HepG2 (cell line): Measurements from ENCODE around the gene OLFM3. TPM values are rescaled to one million over a fixed set of nuclear protein-coding genes. Genes with fewer than 3 reads are reported as not detected.
A peak's percentile ranks its signal among the peaks of the same experiment; 100 is the strongest.

Experiments used
- ATAC-seq: fragments of 200-7000 bp; cut with Tn5 transposase; 3 replicates; pipeline ENCODE4 v1.9.1; 2020; ENCODE audit warnings: mild to moderate bottlenecking, moderate library complexity
- BruUV-seq: library from RNA; stranded (reverse); fragments of 400-500 nt; replicated peaks from 2 replicates; lab custom pipeline; 2021; lab: Mats Ljungman, UMichigan
- CTCF ChIA-PET: fragments of 300-600 bp; formaldehyde crosslinking; extraction: SDS; loops from one replicate; lab custom pipeline; 2021; ENCODE audit warnings: low total read pairs, inconsistent platforms, low intra/inter-chr PET ratio; lab: Yijun Ruan, JAX
- POLR2A ChIA-PET: fragments of 350-600 bp; sonication (Branson Sonifier 250); formaldehyde crosslinking; loops from one replicate; lab custom pipeline; 2020; ENCODE audit warnings: antibody characterized with exemption, inconsistent platforms; lab: Yijun Ruan, JAX
- DNase-seq: peaks from one replicate; pipeline ENCODE4 v3.0.0-alpha.2; 2015; ENCODE audit warnings: low spot score
- FAIRE-seq: peaks from 3 replicates; lab custom pipeline; 2011; peaks lifted over from hg19 to GRCh38; lab: Jason Lieb, UNC
- H2AFZ ChIP-seq: one replicate; pipeline ENCODE4 v1.6.1; 2011; ENCODE audit warnings: low read length, inconsistent platforms
- H3K27ac ChIP-seq: fragments of 300-600 bp; 3 replicates; pipeline ENCODE4 v1.8.0; 2011; ENCODE audit warnings: mixed run types, mild to moderate bottlenecking, mixed read lengths, low read length, inconsistent platforms; ENCODE audit not compliant: insufficient read depth; ENCODE audit errors: extremely low read length
- H3K27me3 ChIP-seq, 2 experiments: fragments of 200-600 bp in 1 of 2; 2 replicates in 1 of 2; 3 replicates in 1 of 2; pipeline versions ENCODE4 v1.6.0 to v1.8.0; 2011; ENCODE audit warnings: low read length in 2 of 2, mild to moderate bottlenecking in 2 of 2, moderate library complexity in 2 of 2, inconsistent platforms in 1 of 2; ENCODE audit not compliant: insufficient read depth in 2 of 2, control insufficient read depth in 1 of 2
- H3K36me3 ChIP-seq, 2 experiments: fragments of 200-600 bp in 1 of 2; replicated peaks in 1 of 2; 2 replicates in 1 of 2; 3 replicates in 1 of 2; pipeline versions ENCODE4 v1.5.1 to v1.8.0; 2011; ENCODE audit warnings: low read length in 2 of 2, inconsistent platforms in 1 of 2; ENCODE audit not compliant: insufficient read depth in 2 of 2, control insufficient read depth in 1 of 2
- H3K4me1 ChIP-seq: 2 replicates; pipeline ENCODE4 v1.5.1; 2012; ENCODE audit warnings: low read length, inconsistent platforms; ENCODE audit not compliant: insufficient read depth
- H3K4me2 ChIP-seq: 2 replicates; pipeline ENCODE4 v1.6.0; 2011; ENCODE audit warnings: low read depth, low read length, inconsistent platforms
- H3K4me3 ChIP-seq, 3 experiments: fragments of 200-600 bp in 1 of 3; sonication (generic), shearing (Covaris generic) in 1 of 3; replicated peaks in 1 of 3; 2 replicates each; pipeline ENCODE4 v1.5.1; 2011 to 2016; ENCODE audit warnings: low read length in 3 of 3, inconsistent platforms in 2 of 3, low read depth in 2 of 3, mild to moderate bottlenecking in 2 of 3, control low read depth in 1 of 3, mixed read lengths in 1 of 3; ENCODE audit not compliant: insufficient read depth in 1 of 3
- H3K79me2 ChIP-seq: one replicate; pipeline ENCODE4 v1.6.1; 2011; ENCODE audit warnings: low read length, inconsistent platforms; ENCODE audit not compliant: insufficient read depth
- H3K9ac ChIP-seq: 2 replicates; pipeline ENCODE4 v1.6.0; 2011; ENCODE audit warnings: mild to moderate bottlenecking, low read depth, low read length, inconsistent platforms; ENCODE audit not compliant: insufficient read depth
- H3K9me3 ChIP-seq: 2 replicates; pipeline ENCODE4 v1.5.1; 2012; ENCODE audit warnings: mild to moderate bottlenecking, low read length
- H4K20me1 ChIP-seq: 2 replicates; pipeline ENCODE4 v1.6.0; 2011; ENCODE audit warnings: inconsistent platforms, mild to moderate bottlenecking, low read length, moderate library complexity; ENCODE audit not compliant: insufficient read depth
- CTCF ChIP-seq: sonication (generic); formaldehyde crosslinking; IDR thresholded peaks from 2 replicates; pipeline ENCODE4 v1.5.0; 2020; ENCODE audit warnings: mild to moderate bottlenecking, missing genetic modification reagents, moderate library complexity
- ERF ChIP-seq: IDR thresholded peaks from 2 replicates; pipeline ENCODE4 v1.6.1; 2018; ENCODE audit warnings: missing biosample characterization, missing genetic modification reagents
- HDAC1 ChIP-seq: sonication (generic); formaldehyde crosslinking; IDR thresholded peaks from 2 replicates; pipeline ENCODE4 v1.5.1; 2020; ENCODE audit warnings: mild to moderate bottlenecking, missing genetic modification reagents
- MAFK ChIP-seq, 2 experiments: IDR thresholded peaks in 1 of 2; conservative IDR thresholded peaks in 1 of 2; 2 replicates each; pipeline ENCODE4 v1.6.1; 2011; ENCODE audit warnings: improper control_type of control experiment in 2 of 2, low read length in 2 of 2
- SMC3 ChIP-seq: IDR thresholded peaks from 2 replicates; pipeline ENCODE4 v1.6.1; 2011; ENCODE audit warnings: low read length, improper control_type of control experiment
- STAG1 ChIP-seq: sonication (generic); formaldehyde crosslinking; IDR thresholded peaks from 2 replicates; pipeline ENCODE4 v1.4.0; 2020; ENCODE audit warnings: missing genetic modification reagents
- ZBTB10 ChIP-seq: sonication (generic); formaldehyde crosslinking; IDR thresholded peaks from 2 replicates; pipeline ENCODE4 v1.4.0; 2020; ENCODE audit warnings: missing genetic modification reagents, borderline replicate concordance
- ZKSCAN1 ChIP-seq: fragments of 150-350 bp; IDR thresholded peaks from 2 replicates; pipeline ENCODE4 v1.6.1; 2014; ENCODE audit warnings: low read length
- ZNF335 ChIP-seq: sonication (generic); formaldehyde crosslinking; IDR thresholded peaks from 2 replicates; pipeline ENCODE4 v1.4.0; 2020; ENCODE audit warnings: missing genetic modification reagents
- ZNF768 ChIP-seq: sonication (generic); formaldehyde crosslinking; IDR thresholded peaks from 2 replicates; pipeline ENCODE4 v1.4.0; 2020; ENCODE audit warnings: missing genetic modification reagents
- WGBS: methylation state at CpG from one replicate; pipeline ENCODE4 v1.1.6; 2017; ENCODE audit warnings: low lambda C conversion rate; 5-methylcytosine and 5-hydroxymethylcytosine counted together
- in situ Hi-C: cut with HindIII; loops from 2 replicates; pipeline ENCODE4 v1.10.0; 2017; ENCODE audit warnings: low pct_unique_long_range_greater_than_20kb; ENCODE audit not compliant: extremely low pct_ligation_motif_present
- intact Hi-C: fragments of 100-400 bp; cut with micrococcal nuclease; formaldehyde crosslinking; loops from one replicate; pipeline ENCODE4 v1.10.0; 2022; ENCODE audit not compliant: unreplicated experiment
- polyA plus RNA-seq, 8 experiments: library from polyadenylated mRNA; depleted of rRNA in 3 of 8; stranded (reverse) in 7 of 8; unstranded in 1 of 8; fragments of >200 nt; fragmentation: Illumina TruSeq in 4 of 8; extraction: Trizol in 4 of 8; gene quantifications; 2 replicates each; pipeline versions ENCODE4 v1.2.1 to v1.2.3, GENCODE V29; 2011 to 2016; ENCODE audit warnings: low read depth in 4 of 8, missing spikeins in 1 of 8, mixed read lengths in 1 of 8; ENCODE audit not compliant: insufficient read depth in 1 of 8
- total RNA-seq, 5 experiments: library from RNA; depleted of rRNA; stranded (reverse); fragments of >200 nt; fragmentation: Illumina TruSeq; extraction: Trizol; gene quantifications; 2 replicates each; pipeline ENCODE4 v1.2.3, GENCODE V29; 2016; ENCODE audit warnings: low read depth in 1 of 5

The OLFM3 gene
- total and polyA plus RNA-seq, 2 of the 13 experiments (the other 11 are each of a cell fraction or from before 2014, with no cell fraction given), result not detected

GRCh38 chr1:101820071-101820470 lies 176.7 kb downstream of the OLFM3 start:
- Histone ChIP-seq H3K27me3 (no peaks in the 10 kb centered on the region), H3K27ac (no peak overlapping the region), H3K4me2 (no peak overlapping the region), H3K4me1 (no peaks in the 10 kb centered on the region), H3K9me3 (no peaks in the 10 kb centered on the region), H3K79me2 (no peaks in the 10 kb centered on the region), H2AFZ (no peak overlapping the region), H3K4me3 (no peak overlapping the region), H3K36me3 (no peaks in the 10 kb centered on the region), H4K20me1 (no peaks in the 10 kb centered on the region), H3K9ac (no peak overlapping the region)
- in situ Hi-C loops, result no loop called here
- POLR2A ChIA-PET, result no interaction called here
- intact Hi-C loops, result loop anchor here (1.0 kb wide), 1 partner anchor 371 kb away; no protein-coding TSS in a partner anchor
- peak; percentile 69 for ATAC-seq
- DNase-seq, result peak; percentile 20
- 5% methylated on average over 1 of the region's 1 CpG for WGBS
- CTCF ChIA-PET, result interaction anchor here (1.3 kb wide), 1 partner anchor 372 kb away, joined by 3 read pairs; no protein-coding TSS in a partner anchor
- no peak for FAIRE-seq
- TF ChIP-seq STAG1 (CRISPR knock-in tag) (peak; percentile 61), ZNF335 (no peak), ZKSCAN1 (no peak), SMC3 (peak; percentile 32; the same call in 1 of the 2 replicates), CTCF (CRISPR knock-in tag) (peak; percentile 43)
- BruUV-seq, result no TSS peak

GRCh38 chr1:101816262-101816661 lies 180.5 kb downstream of the OLFM3 start:
- no peak for ATAC-seq
- no peak for TF ChIP-seq ZBTB10 (CRISPR knock-in tag)
- TF ChIP-seq ZNF768 (CRISPR knock-in tag), result no peak
- no peak for TF ChIP-seq MAFK (conservative IDR thresholded peaks at IDR 0.05 in 1 of 2, IDR thresholded peaks at IDR 0.05 in 1 of 2; ENCODE audit: low read length in 2 of 2)
- no peak for TF ChIP-seq ERF
- TF ChIP-seq HDAC1 (CRISPR knock-in tag), result no peak

More at GRCh38 chr1:101816262-101816661, 180.5 kb downstream of the OLFM3 start:
- Histone ChIP-seq H3K9me3 (no peaks in the 10 kb centered on the region), H2AFZ (no peak overlapping the region), H3K4me1 (no peaks in the 10 kb centered on the region), H4K20me1 (no peaks in the 10 kb centered on the region), H3K79me2 (no peaks in the 10 kb centered on the region), H3K27me3 (no peaks in the 10 kb centered on the region), H3K27ac (no peak overlapping the region), H3K36me3 (no peaks in the 10 kb centered on the region), H3K9ac (no peak overlapping the region), H3K4me3 (no peak overlapping the region), H3K4me2 (no peak overlapping the region)
- no TSS peak for BruUV-seq
- FAIRE-seq (no peak), DNase-seq (no peak)
- POLR2A ChIA-PET, result no interaction called here
- intact Hi-C loops (no loop called here), in situ Hi-C loops (no loop called here)
- WGBS, result 0% methylated on average over 1 of the region's 1 CpG
- CTCF ChIA-PET, result no interaction called here
